Measurements from ENCODE around the gene TNPO1.

TNPO1 gene

GRCh38 chr5:72845889-72846288 is 29.4 kb downstream of the TNPO1 start:
- TF ChIP-seq CTCF (IDR thresholded peaks at IDR 0.05; ENCODE audit: insufficient read depth, missing control alignments): no peak
- FAIRE-seq: peak; percentile 16
- DNase-seq (ENCODE audit: insufficient read length, low spot score): no peak

DNA sequence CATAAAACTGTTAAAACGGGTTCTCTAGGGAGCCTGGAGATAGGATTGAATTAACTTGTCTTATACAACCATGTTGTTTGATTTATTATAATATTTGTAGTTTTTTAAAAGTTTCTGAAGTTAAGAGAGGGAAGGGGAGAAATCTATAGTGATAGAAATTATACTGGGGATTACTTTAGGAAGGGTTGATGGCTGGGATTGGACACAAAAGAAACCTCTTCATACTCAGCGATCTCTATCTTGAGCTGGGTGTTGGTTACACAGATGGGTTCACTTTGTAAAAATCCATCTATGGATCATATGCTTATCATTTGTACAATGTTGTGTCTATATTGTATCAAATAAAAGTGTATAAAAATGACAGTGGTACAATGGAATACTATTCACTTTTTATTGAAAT is 30.0 kb downstream of the TNPO1 start:
- FAIRE-seq (no peak), DNase-seq (ENCODE audit: insufficient read length, low spot score) (no peak)
- TF ChIP-seq CTCF (IDR thresholded peaks at IDR 0.05; ENCODE audit: insufficient read depth, missing control alignments): no peak

- DNase-seq (ENCODE audit: insufficient read length, low spot score): no peak
- no peak for TF ChIP-seq CTCF (IDR thresholded peaks at IDR 0.05; ENCODE audit: insufficient read depth, missing control alignments)
- FAIRE-seq: no peak
Observed at GRCh38 chr5:72847439-72847838, 31.0 kb downstream of the TNPO1 start.

- DNase-seq (ENCODE audit: insufficient read length, low spot score) (peak; percentile 32), FAIRE-seq (peak; percentile 63)
- TF ChIP-seq CTCF (IDR thresholded peaks at IDR 0.05; ENCODE audit: insufficient read depth, missing control alignments): no peak
Observed at GRCh38 chr5:72847989-72848473, 31.6 kb downstream of the TNPO1 start.

DNA sequence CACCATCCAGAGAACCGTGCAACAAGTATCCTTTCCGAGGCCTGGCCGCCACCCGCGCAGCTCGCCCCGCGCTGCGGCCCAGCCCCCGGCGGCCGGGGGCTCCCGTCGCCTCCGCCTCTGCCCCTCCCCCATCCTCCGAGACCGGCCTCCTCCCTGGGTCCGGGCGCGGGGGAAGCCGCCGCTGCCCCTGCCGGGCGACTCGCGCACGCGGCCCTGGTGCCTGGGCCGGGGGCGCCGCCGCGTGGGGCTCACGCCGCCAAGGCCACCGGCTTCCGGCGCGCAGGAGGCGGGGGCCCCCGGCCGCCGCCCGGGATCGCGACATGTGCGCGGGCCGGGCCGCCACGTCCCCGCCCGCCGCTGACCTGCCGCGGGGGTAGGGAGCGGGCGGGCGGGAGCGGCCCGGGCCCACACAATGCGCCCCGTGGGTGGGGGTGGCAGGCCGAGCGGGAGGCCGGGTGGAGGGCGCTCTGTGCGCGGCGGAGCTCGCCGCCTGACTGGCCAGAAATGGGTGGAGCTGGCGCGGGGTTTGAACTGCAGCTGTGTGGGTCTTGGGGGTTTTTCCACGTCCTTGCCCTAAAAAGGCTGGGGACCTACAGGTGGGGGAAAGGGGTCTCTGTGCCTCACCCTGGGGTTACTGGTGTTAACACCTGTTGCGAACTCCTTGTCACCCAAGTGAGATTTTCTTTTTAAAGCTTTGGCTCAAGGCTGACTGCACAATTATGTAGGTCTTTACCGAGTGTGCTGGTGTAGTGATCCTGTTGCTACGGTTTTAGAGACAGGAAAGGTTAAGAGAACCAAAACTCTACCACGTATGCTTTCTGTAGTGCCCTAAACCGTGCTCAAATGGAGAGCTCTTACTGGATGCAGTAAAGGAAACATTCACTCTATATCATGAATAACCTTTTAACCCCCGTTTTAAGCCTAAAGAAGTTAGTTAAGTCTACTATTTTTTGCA is 32.3 kb downstream of the TNPO1 start:
- DNase-seq (ENCODE audit: insufficient read length, low spot score) (no peak), FAIRE-seq (no peak)
- TF ChIP-seq CTCF (IDR thresholded peaks at IDR 0.05; ENCODE audit: insufficient read depth, missing control alignments): no peak

DNA sequence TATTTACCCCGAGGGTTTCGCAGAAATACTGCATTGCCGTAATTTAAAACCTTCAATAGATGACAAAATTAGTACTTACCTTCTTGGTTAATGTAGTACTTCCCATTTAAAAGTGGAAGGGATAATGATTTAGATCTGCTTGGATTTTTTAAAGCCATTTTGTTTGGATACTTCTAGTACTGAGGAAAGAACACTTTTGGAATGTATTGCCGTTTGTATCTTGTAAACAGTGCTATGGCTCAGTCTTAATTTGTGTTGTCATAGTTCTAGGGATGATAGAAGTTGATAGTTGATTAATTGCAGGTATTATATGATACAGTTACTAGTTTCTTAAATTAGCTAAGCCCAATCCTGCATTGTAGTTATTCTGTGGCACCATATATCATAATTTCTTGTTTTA is 33.1 kb downstream of the TNPO1 start:
- FAIRE-seq (no peak), DNase-seq (ENCODE audit: insufficient read length, low spot score) (no peak)
- TF ChIP-seq CTCF (IDR thresholded peaks at IDR 0.05; ENCODE audit: insufficient read depth, missing control alignments): no peak

DNA sequence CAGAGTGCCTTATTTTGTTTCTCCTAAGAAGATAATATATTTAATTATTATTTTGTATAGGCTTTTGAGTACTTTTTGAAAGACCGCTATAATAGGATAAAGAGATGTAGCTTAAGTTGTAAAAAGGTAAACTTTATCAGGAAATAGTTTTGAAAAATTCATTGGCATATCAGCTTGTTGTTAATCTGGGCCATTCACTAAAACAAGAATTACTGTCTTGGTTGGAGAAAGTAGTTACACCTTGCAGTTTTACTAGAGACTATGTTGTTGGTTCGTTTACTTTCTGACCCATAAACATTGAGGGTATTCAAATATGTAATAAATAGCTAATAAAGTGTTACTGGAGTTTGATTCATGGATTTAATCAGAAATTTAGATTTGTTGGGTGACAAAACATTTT is 33.7 kb downstream of the TNPO1 start:
- TF ChIP-seq CTCF (IDR thresholded peaks at IDR 0.05; ENCODE audit: insufficient read depth, missing control alignments): no peak
- DNase-seq (ENCODE audit: insufficient read length, low spot score): no peak
- no peak for FAIRE-seq
